Iris pigment epithelial cell (primary cell): ENCODE measurements around the gene SERTAD2.

Source experiments
- DNase-seq: peaks from one replicate; pipeline ENCODE4 v3.0.0-alpha.2; 2011; ENCODE audit warnings: low read depth

SERTAD2 gene

GRCh38 chr2:64675860-64676259, 22.1 kb upstream of the SERTAD2 start:
- peak; percentile 20 for DNase-seq

- no peak for DNase-seq
These were observed 19.0 kb upstream of the SERTAD2 start for GRCh38 chr2:64672708-64673107.

- no peak for DNase-seq
These were observed 16.3 kb upstream of the SERTAD2 start for GRCh38 chr2:64670047-64670446.

GRCh38 chr2:64669288-64669687, 15.6 kb upstream of the SERTAD2 start:
- no peak for DNase-seq

DNA sequence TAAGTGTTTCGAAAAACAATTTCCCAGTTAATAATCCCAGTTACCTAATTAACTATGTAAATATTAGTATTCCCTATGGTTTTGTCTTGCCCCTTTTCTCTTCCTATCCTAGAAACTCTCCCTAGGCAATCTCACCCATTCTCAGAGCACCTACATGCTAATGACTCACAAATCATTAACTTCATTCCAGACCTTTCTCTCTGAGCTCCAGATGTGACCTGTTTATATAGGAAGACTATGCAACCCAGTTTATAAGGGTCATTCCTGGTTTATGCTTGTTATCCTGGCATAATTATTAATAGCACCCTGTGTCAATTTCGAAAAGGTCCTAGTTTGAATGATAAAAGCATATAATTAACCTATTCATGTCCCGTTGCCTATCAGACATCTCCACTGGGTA, 14.8 kb upstream of the SERTAD2 start:
- DNase-seq = no peak

GRCh38 chr2:64667535-64667934, 13.8 kb upstream of the SERTAD2 start:
- DNase-seq = no peak

- DNase-seq = no peak
These were observed 13.2 kb upstream of the SERTAD2 start for GRCh38 chr2:64666810-64667438.

- DNase-seq = no peak
These were observed 12.0 kb upstream of the SERTAD2 start for GRCh38 chr2:64665709-64666108.

DNA sequence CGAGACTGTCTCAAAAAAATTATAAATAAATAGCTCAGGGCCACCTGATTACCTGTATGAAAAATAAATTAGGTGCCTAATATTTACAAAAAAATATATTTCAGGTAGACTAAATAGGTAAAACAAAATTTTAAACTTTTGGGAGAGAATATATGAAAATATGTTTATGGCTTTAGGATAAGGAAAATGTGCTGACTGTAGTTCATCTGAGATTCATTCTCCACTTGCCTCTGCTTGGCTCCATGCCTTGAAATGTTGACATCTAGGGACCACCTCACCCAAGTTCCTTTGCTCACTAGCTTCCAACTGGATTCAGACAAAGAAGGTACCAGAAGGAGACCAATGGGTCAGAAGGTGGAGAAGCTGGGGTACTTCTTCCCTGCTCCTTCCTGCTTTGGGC, 9.7 kb upstream of the SERTAD2 start:
- DNase-seq = no peak

GRCh38 chr2:64661741-64662169, 8.0 kb upstream of the SERTAD2 start:
- no peak for DNase-seq

DNA sequence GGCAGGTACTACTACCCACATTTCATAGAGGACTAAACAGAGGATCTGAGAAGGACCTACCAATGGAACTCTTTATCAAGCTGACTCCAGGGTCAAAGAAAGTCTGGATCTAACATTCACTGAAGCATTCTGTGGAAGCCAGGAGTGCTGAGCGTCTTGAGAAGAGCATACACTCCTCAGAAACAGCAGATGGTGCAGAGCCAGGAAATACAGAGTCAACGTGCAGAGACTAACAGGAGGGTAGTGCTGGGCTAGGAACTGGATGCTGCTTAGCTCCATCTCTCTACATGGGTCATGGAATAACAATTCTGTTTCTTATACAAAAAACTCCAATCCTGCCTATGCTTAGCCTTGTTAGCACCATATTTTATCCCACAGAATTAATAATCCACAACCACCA, 5.5 kb upstream of the SERTAD2 start:
- DNase-seq = no peak

DNA sequence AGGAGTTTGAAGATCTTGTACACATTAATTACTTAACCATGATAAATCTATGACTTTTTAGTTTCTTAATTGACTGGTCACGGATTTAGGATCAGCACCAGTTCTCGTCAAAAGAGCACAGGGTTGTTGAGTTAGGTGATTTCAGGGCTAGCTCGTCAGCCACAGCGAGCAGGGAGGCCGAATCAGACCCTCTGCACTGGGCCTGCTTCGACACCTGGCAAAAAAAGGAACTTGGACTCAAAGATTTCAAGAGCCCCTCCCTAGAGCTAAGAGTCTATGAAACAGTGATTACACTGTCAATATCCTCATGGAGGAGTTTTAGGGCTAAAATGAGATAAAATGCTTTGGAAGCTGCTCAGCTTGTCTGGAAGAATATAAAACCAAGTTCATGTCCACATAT, 4.6 kb upstream of the SERTAD2 start:
- no peak for DNase-seq

DNA sequence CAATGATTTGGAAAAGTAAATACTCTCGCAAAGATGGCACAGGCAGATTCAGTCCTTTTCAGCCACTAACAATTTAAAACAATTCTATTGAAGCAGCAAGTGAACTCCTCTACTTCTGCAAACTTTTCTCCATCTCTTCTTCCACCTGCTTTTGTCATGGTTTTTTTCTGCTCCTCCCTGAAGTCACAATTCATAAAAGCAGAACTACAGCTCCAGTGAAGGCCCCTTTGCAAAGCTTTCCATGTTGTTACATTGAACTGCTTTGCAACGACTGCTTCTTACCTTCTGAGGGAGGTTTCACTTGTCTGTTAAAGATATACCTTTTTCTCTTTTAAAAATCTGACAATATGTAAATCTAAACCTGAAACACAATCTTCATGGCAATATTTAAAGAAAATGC, 3.7 kb upstream of the SERTAD2 start:
- DNase-seq = no peak

GRCh38 chr2:64656379-64656778, 2.7 kb upstream of the SERTAD2 start:
- DNase-seq = peak; percentile 15

DNA sequence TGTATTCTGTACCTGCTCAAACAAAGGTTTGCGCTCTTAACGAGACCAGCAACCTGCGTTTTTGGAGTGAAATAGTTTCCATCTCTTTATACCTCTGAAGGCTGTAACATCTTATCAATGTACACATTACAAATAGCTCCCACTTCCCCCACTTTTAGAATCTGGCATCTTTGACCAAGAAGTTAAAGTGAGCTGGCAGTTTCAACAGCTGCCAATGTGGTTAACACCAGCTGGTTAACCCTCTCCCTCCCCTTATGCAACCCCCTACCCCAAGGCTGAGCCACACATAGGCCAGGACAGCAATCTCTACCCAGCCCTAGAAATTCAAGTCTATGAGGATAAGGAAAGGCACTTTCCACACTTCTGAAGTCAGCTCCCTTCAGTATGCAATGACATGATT, 2.2 kb upstream of the SERTAD2 start:
- no peak for DNase-seq

DNA sequence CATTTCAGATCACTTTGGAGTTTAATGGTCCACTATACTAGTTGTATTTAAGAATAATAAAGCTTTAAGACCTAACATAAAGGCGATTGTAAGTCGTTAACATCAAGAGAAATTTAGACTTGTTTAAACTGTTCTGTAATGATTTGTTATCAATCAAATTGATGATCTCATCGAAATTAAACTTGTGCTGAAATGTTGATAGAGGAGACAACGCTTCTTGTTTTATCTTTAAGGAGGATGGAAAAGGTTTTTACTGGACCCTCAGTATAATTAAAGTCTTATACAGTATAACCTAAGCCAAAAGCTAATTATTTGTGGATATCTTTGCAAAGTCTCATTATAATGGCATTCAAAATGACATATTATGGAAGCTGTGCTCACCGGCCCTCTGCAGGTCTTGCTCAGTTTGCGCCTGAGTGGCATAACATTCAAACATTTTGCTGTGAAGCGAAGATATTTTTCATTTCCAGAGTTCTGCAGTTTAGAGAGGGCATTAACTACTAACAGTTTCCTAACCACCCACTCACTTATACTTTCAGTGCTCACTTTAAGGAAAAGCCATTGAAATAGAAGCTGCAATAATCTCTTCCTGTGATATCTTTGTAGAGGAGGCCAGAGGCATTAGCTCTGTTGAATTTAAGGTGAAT, 1.4 kb upstream of the SERTAD2 start:
- peak; percentile 34 for DNase-seq

DNA sequence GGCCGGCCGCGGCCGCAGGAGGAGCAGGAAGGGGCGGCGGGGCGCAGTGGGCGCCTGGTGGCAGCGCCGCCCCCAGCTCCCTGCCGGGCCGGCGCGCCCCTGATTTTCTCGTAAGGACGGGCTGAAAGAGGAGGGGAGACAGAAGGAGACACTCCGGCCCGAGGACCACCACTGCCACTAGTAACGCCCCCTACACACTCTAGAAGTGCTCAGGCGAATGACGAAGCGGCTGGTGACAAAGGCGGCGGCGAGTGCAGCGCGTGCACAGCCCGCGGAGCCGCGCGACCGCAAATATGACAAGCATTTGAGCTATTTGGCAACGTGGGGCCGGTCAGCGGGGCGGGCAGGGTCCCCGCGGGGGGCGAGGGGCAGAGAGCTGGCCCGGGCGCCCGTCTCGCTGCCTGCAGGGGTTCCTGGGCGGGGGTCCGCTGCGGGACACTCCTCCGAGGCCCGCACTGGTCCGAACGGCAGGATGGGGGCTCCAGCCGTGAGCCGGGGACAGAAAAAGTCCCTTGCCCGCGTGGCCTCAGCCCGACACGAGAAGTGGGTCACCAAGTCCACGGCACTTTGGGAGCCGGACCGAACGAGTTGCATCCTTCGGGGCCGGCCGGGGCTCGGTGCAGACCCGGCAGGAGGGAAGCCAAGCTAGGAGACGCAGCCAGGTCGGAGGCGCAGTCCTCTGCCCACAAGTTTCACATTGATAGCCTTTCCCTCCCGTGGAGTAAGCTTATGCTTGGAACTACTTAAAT, 524 bp upstream of the SERTAD2 start:
- DNase-seq = peak; percentile 74

DNA sequence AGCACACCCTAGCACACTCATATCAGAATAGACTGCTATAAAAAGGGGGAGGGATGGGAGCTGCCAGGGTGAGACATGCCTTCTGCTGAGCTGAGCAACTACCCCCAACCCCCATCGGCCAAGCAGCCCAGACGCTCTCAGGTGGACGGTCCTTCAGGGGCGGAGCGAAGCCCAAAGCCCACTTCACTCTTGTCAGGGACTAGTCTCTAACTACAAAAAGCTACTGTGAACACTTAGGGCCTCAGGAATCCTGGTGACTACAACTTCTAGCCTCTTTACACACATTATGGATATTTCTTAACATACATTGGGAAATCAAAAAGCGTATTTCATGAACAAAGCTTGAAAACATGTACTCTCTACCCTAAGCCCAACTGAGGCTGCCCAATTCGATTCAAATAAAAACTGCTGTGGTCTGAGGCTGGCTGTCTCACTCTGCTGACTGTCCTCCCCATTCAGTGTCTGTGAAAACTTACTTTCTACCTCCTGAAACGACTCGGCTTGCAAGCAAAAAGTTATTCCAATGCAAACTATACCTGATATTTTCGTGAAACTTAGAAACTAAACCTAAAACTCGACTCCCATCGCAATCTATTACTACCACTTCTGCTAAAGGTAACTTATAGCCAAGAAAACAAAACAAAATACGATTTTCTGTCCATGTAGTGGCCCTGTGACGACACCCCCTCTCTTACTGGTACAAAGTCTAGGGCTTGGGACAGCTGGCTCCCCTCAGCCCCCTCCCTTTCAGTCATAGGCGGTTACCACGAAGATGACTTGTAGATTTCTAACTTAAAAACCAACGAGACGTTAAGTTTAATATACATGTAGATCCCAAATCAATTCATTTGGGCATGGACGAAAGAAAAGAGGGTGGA, 1.2 kb downstream of the SERTAD2 start:
- peak; percentile 80 for DNase-seq

DNA sequence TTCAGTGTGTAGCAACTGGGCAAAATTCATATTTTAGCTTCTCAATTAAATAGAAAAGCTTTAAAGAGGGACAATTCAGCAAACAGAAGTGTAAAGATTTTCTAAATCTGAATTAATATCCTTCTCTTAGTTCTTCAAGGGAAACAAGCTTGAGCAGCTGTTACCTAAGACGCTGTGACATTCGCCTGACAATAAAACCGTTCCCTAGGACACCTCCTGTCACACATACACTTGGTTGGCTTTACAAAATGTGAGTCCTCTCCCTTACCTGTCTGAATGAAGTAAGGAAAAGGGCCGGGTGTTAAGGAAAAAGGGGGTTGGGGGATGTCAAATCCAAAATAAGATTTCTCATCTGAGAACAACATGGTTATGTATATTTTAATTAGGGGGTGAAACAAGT, 2.1 kb downstream of the SERTAD2 start:
- no peak for DNase-seq

- no peak for DNase-seq
These were observed 2.9 kb downstream of the SERTAD2 start for GRCh38 chr2:64650722-64651338.

- DNase-seq = no peak
These were observed 3.4 kb downstream of the SERTAD2 start for GRCh38 chr2:64650296-64650695.

- DNase-seq = no peak
These were observed 4.1 kb downstream of the SERTAD2 start for GRCh38 chr2:64649626-64650025.
